DMS153 treated with DMSO at 0.1 percent for 48 hours (cell line): ENCODE measurements around the gene CD79A.

Experiments
- DNase-seq: peaks from one replicate; lab custom pipeline; 2025; ENCODE audit not compliant: unreplicated experiment; lab: John Stamatoyannopoulos, UW

The CD79A gene

GRCh38 chr19:41929536-41930071 lies 52.5 kb downstream of the CD79A start:
- DNase-seq = no peak

- DNase-seq = no peak
Observed at GRCh38 chr19:41930322-41930722, 53.2 kb downstream of the CD79A start.
